CD1c-positive myeloid dendritic cell (primary cell): ENCODE data around the gene CTDSPL.

Source experiments
- DNase-seq: peaks from one replicate; pipeline ENCODE4 v3.0.0-alpha.2; 2016; ENCODE audit errors: extremely low spot score

Gene CTDSPL

DNA sequence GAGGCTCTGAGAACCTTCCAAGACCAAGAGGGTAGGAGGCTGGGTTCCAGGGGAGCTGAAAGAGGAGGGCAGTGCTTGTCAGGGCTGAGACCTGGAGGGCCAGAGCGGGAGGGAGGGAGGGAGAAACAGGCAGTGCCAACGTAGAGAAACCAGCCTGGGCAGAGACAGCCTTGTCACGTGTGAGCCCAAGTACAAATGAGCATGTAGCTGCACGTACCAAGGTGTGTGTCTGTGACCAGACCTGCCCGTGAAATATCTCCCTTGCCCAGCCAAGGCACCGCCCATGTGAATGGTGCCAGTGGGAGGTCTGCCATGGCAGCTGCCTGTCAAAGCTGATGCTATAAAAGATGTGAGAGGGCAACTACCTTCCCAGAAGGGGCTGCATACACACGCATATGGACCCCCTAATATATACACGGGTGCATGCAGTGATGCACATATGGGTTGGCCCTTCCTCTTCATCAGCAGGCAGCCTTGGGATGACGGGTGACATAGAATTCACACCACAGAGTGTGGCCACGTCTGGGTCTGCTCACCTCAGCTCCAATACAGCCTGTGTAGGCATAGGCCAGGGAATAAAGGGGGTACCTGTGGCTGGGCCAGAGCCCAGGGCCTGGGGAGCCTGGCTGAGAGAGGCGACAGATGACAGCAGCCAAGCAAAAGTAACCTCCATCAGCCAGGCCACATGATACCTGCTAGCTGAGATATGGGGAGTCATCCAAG is 7.8 kb upstream of the CTDSPL start:
- DNase-seq: no peak

DNA sequence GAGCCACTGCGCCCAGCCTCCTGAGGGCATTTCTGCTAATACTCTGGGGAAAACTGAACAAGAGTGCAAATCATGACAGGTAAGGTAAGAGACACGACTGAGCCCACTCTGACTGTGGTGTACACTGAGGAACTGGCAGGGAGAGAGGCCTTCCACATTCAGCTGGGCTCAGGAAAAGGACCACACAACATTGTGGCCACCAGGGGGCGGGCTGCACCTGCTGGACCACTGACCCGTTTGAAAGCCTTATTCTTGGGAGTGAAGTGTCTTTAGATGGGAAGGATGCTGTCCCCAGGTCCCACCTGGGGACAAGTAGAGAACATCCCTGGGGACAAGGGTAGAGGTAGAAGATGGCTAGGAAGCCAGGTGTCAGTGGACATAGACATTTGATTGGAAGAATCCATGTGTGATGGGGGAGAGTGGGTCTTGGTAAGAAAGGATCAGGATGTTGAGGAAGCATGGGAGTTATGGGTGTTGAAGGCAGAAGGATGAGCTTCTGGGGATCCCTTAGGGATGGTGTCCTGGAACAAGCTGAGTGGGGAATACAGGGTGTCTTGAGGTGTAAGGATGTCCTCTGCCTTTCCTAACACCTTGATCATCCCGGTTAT is 6.2 kb upstream of the CTDSPL start:
- DNase-seq: peak; percentile 81

DNA sequence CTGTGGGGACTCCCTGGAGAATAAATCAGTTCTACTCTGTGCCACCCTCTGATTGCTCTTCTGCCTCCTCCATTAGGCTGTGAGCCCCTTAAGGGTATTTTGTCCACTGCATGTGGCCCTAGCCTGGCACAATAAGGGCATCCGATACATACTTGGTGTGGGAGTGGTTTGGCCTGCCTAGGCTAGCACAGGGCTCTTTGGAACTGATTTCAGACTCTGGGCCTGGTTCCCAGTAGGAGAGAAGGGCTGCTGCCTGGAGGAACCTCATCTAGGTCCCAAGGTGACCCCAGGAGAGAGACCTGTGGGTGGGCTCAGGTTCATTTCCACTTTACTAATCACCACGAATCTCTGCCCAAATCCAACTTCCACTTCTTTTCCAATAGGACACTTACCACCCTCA is 5.3 kb upstream of the CTDSPL start:
- DNase-seq: no peak

DNA sequence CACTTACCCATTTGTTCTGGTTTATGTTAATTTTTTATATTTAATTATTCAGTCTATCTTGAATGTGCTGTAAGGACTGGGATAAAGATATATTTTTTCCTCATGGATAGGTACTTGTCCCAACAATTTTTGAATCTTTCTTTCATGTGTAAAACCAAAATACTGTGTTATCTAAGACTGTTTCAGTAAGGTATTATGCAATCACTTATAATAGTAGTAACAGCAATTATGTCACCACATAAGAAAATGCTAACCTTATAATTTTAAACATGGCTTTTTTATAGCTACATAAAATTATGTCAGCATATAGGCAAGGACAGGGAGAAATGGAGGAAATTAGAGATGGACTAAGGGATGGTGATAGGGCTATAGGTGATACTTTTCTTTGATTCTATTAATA is 2.9 kb upstream of the CTDSPL start:
- no peak for DNase-seq

DNA sequence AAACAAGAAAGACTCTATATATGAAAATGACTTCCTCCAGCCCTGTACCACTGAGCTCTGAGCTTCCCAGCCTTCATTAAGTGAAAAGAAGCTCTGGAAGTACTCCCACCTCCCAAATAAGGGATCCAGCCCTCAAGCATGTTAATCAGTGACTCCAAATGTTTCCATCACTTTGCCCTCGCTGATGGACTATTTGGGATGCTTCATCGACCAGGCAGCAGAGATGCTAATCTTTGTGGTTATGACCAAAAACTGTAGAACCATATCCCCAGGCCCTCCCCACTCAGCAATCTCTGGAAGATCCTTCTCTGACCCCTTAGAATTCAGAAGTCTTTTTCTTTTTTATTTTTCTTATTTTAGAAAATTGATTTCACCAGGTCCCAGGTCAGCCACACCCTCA is 2.3 kb upstream of the CTDSPL start:
- no peak for DNase-seq

DNA sequence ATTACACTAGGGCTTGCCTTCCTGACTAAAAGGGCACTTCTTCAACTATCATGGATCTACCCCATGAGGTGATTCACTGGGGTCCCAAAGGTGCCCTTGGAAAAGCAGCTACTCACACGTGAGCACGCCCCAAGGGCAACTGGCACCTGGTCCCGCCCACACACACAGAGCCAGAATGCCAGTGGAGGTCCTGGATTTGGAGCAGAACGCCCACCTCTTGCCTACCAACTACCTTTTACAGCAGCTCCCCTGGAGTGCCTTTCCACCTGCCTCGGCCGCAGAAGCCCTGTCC is 1.8 kb upstream of the CTDSPL start:
- DNase-seq: no peak

DNA sequence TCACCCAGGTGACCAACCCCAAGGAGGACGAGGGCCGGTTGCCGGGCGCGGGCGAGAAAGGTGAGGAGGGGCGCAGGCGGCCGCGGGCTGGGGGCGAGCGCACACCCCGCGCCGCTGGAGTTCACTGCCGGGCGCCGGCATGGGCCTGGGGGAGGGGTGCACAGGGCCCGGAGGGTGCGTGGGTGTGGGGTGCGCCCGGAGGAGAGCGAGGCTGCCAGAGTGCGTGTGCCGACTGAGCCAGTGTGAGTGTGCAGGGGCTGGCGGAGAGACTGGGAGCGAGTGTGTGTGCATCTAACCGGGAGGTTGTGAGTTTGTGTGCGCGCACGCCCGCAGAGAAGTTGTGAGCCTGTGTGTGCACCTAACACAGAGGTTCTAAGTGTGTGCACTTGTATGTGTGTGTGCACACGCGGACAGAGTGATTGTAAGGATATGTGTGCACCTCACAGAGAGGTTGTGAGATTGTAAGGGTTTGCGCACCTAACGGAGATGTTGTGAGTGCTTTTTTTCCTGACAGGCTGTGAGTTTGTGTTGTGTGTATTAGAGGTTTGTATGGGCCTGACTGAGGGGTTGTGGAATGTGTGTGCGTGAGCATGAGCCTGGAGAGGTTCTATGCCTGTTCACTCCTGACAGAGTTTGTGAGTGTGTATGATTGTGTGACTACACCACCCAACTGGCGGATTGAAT is 681 bp downstream of the CTDSPL start:
- peak; percentile 55 for DNase-seq

DNA sequence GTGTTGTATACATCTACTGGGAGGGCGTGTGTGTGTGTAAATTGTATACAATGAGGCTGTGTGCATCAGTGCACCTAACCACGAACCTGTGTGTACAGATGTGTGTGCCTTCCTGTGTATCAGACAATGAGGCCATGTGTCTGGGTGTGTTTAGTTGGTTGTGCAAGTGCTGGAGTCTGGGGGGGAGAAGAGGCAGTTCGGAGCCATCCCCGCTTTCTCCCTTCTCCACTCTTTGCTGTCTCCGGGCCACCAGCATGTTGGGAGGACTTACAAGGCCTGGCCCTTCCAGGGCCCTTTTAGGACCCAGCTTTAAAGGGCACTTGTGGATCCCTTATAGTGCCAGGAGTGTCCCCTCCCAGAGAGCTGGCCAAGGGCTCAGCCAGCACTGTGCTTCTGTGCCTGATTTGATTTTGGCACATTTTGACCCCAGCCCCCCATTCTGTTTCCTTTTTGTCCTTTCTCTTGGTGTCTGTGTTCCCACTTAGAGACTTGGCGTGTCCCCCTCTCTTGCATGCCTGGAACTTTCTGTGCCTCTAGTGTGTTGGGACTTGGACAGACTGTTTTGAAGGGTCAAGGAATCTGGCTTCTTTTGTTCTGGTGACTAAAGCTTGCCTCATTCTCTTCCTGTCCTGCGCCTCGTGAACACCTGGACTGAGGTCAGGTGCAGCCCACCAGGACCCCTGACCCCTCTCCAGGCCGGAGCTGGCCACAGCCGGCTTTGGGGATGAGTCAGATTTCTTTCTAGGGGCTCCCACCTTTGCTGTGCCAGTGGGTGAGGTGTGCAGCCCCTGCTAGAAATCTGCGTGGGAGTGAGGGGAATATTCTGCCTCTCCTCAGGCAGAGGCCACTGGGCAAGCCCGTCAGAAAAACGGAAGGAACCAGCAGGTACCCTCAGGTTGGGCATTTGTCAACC is 1.5 kb downstream of the CTDSPL start:
- no peak for DNase-seq

DNA sequence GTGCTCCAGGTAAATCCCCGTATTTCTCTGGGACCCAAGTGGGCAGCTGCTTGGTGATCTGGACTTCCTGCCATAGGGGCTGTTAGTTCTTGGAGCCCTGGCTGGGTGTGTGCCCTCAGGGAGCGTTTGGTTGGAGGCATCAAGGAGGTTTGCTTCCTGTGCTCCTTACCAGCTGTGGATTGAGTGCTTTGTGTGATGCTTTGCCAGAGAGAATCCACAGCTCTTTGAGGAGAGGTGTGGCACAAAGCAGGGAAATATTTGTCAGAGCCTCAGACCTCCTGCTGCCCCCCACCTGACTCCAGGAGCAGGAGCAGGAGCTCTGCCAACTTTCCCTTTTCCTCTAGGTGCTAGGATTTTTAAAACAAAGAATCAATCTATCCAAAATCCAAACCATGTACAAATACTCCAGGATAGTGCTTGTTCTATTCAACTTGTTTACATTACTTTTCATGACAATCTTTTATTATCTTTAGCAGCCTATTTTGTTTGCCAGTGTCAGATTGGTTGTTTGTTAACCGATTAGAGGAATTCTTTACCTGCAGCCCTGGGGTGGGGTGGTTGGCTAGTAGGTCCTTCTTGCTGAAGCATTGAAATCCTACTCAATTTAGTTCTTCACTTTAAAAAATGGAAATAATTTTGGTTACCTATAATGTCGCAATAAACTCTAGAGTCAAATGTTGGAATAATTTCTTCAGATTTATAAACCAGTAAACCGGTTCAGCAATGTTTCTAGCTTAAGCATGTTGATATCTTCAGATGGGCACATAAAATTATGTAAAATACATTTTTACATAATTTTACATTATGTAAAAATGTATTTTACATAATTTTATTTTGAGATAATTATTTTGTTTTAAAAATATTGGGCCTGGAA is 2.5 kb downstream of the CTDSPL start:
- no peak for DNase-seq

DNA sequence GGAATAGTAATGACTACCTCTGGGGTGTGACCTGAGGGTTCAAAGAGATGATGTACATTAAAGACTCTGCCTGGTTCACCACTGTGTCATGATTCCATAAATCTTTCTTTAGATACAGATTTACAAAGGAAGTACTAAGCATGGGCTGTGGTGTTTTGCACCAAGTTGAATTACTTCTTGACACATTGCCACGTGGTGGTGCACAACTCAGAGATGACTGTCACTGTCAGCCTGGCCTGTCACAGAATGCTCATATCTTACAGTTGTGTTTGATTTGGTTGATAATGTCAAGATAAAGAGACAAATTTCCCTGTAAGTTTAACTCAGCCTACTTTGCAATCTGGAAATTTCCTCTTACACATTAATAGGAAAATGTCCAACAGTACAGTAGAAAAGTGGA is 3.2 kb downstream of the CTDSPL start:
- no peak for DNase-seq

DNA sequence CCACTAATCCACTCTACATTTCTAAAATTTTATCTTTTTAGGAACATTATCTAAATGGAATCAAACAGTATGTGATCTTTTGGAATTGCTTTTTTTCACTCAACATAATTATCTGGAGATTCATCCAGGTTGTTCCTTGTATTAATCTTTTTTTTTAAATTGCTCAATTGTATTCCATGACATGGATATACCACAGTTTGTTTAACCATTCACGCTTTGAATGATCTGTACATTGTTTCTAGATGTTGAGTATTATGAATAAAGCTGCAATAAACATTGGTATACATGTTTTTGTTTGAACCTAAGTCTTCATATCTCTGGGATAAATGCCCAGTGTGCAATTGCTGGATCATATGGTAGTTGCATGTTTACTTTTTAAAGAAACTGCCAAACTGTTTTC is 5.5 kb downstream of the CTDSPL start:
- no peak for DNase-seq

DNA sequence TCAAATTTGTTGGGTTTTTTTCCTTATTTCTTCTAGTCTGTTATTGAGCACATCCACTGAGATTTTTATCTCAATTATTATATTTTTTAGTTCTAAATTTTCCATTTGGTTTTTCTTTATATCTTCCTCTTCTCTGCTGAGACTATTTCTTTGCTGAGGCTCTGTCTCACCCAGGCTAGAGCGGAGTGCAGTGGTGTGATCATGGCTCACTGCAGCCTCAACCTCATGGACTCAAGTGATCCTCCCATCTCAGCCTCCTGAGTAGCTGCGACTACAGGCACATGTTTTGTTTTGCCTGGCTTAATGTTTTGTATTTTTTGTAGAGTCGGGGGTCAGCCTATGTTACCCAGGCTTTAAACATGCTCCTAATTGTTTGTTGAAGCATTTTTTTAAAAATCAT is 10.2 kb downstream of the CTDSPL start:
- no peak for DNase-seq

DNA sequence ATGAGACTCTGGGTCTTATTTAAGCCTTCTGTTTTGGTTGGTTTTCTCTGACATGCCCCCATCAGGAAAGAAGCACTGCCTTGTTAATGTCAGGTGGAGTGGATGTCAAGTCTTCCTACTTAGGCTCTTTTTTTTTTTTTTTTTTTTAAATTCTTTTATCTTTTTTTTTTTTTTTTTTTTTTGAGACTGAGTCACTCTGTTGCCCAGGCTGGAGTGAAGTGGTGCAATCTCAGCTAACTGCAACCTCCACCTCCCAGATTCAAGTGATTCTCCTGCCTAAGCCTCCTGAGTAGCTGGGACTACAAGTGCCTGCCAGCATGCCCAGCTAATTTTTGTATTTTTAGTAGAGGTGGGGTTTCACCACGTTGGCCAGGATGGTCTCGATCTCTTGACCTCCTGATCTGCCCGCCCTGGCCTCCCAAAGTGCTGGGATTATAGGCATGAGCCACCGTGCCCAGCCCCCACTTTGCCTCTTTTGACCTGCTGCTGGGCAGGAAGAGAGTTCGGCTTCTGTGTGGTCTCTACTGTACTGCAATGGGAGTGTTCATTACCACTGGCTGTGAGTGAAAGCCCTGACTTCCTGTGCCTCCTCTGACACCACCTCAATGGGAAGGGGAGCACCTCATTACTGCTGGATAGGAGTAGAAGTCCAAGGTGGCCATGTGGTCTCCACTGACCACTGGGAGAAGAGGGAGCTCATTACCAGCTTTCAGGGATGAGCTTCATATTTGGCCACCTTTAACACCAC is 10.9 kb downstream of the CTDSPL start:
- DNase-seq: no peak

DNA sequence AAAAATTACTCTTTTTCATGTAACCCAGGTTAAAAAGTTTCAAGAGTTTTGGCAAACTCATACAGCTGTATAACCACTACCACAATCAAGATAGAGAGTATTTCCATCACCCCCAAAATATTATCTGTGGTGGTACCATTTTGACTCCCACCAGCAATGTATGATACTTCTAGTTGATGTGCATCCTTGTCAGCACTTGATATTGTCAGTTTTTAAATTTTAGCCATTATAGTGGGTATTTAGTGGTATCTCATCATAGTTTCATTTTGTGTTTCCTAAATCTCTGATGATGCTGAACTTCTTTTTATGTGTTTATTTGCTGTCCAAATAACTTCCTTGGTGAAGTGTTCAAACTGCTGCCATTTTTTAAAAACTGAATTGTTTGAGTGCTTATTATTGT is 14.6 kb downstream of the CTDSPL start:
- DNase-seq: no peak

DNA sequence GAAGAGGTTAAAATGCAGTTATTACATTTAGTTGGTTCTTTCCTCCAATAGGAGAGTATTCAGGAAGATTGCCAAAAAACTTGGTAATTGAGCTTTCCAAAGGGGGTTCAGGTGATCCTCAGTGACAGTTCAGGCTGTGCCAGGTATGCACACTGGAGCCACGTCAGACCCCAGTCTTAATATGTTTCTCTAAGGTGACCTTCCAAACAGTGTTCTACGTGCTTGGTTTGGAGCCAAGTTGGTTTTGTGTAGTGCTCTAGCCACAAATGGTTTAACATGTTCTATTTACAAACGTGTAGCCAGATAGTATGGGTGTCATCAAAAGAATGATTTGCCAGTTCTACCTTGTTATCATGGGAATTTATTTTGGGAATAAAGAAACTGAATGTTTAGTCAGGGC is 21.0 kb downstream of the CTDSPL start:
- no peak for DNase-seq

DNA sequence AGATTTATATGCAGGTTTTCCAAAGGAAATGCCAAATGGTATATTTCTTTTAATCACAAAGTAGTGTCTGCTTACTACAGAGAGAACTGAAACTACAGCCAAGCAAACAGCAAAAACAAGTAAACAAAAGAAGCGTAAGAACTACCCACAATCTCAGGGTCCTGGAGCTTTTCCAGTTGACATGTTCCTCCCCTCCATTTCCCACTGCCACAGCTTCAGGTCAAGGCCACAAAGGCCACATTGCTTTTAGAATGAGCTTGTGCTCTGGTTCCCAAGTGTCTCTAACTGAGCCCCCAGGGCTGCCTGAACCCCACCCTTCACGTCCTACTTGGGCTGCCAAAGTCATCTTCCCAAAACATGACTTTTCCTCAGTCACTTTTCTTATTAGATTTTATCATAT is 24.1 kb downstream of the CTDSPL start:
- DNase-seq: no peak

DNA sequence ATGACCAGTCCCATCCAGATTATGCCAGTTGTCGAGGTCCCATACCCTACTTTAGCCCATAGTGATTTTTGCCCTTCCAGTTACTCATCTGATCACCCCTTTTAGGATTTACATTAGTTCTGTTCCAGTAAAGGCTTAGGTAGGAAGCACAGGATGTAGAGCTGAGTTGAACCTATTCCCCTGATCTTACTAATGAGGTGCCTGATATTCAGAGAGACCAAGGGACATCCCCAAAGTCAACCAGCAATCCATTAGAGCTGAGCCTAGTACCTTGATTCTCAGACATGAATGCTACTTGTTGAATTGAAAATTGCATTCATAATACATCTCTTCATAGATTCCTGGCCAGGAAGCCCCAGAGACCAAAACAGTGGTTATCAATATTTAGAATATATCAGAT is 24.7 kb downstream of the CTDSPL start:
- DNase-seq: no peak

DNA sequence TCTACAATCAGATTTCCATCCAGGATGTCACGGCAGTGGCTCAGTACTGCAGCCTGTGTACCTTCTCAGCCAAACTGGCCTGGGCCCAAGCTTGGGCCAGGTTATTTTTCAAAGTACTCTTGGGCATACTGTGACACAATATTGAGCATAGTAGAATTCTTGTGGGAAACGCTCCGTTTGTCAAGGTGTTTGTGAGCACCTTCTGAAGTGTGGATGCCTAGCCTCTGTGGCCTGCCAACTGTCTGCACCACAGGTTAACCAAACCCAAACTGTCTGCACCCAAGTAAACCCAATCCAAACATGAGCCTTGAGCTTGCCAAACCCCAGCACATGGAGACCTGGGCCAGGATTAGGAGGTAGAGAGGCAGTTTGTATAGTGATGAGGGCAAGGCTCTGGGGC is 25.4 kb downstream of the CTDSPL start:
- DNase-seq: no peak

DNA sequence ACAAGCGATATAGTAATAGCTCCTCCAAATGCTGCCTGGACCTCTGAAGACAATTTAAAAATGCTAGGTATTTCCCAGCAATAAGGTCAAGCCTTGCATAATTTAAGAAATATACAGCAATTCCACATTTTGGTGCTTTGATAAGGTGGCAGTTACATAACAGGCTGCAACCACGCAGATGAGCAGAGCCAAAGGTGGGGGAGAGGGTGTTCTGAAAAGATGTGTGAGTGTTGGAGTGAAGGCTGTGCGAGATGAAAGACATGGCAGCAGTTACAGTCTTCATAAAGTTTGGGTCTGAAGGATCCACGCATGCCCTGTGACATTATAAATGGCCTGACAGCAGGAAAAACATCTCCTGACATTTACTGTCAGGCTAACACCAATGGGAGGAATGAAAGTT is 26.1 kb downstream of the CTDSPL start:
- no peak for DNase-seq

DNA sequence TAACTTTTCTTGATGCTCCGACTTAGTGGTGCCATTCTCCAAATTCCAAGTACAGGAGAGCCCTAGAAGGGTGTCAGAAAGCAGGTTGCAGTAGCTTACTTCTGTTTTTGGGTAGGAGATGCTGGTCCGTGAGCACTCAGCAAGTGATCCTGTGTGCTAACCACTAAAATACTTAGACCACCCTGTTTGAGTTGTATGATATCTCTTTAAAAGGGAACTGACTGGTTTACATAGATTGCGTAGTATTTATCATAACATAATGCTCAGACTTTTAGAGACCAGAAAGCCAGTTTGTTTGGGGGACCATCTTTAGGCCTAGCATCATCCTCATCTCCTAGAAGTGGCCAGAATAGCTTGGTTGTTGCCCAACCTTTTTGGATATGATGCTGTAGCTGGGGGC is 26.7 kb downstream of the CTDSPL start:
- no peak for DNase-seq

DNA sequence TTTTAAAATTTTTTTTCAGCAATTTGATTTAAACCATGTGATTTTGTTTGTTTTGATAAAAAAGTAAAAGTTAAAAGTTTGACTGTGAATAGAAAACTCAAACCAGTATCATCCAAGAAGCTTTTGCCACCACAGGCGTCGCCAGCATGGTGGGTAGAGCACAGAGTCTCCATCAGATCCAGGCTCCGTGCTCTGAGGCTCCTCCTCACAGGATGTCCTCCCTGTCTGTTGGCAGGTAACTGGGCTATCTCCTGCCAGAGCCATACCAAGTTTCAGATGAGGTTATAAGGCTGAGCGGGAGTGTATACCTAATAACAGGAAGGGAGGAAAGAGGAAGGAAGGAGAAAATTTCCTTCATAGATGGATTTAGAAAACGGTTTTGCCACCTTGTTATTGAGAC is 28.8 kb downstream of the CTDSPL start:
- DNase-seq: no peak
